GM18505 (cell line): ENCODE results near the gene CYB561A3.

Source experiments
- ATAC-seq: cut with Tn5 transposase; IDR thresholded peaks from one replicate; pipeline ENCODE4 v1.9.1; 2021; ENCODE audit not compliant: unreplicated experiment
- POLR2A ChIP-seq: IDR thresholded peaks from 4 replicates; pipeline ENCODE4 v1.6.1; 2011; ENCODE audit warnings: borderline replicate concordance; ENCODE audit not compliant: insufficient read depth, insufficient read length; ENCODE audit errors: extremely low read depth

Gene CYB561A3

DNA sequence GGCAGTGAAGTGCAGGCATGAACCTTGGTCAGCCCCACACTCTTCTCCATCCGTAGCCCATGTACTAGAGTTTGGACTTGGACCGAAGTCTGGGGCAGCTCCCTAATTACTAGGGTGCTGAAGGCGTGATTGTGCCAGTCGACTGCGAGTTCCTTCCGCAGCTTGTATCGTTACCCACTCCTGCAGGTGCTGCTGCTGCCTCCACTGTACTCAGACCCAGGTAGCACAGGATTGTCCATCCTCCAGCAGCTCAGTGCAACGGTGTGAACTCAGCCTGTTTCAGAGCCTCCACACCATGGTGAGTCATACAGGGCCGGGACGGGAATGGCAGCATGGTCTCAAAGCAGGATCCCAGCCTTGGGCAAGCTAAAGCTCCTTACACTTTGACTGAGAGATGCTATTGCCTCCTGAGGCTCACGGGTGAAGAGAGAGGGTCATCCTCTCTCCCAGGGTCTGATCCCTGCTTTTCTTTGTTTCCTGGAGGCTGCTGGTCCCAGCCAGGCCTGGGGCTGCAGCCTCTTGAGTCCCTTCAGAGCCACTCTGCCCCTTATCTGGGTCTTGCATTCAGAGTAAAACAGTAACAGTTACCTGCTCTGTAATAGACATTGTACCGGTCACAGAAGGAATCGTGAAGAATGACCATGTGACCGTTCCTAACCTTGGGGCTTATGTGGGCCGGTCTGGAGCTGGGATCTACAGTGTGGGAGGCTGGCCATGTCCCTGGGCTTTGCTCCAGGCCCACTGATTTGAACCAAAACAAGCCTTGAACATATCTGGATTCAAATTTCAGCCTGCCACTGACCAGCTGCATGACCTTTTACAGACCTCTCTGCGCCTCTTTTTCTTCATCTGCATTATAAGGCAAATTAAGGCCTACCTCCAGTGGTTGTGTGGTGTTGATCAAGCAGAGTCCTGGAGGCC, 27.0 kb downstream of the CYB561A3 start:
- ATAC-seq = no peak
- no peak for TF ChIP-seq POLR2A

DNA sequence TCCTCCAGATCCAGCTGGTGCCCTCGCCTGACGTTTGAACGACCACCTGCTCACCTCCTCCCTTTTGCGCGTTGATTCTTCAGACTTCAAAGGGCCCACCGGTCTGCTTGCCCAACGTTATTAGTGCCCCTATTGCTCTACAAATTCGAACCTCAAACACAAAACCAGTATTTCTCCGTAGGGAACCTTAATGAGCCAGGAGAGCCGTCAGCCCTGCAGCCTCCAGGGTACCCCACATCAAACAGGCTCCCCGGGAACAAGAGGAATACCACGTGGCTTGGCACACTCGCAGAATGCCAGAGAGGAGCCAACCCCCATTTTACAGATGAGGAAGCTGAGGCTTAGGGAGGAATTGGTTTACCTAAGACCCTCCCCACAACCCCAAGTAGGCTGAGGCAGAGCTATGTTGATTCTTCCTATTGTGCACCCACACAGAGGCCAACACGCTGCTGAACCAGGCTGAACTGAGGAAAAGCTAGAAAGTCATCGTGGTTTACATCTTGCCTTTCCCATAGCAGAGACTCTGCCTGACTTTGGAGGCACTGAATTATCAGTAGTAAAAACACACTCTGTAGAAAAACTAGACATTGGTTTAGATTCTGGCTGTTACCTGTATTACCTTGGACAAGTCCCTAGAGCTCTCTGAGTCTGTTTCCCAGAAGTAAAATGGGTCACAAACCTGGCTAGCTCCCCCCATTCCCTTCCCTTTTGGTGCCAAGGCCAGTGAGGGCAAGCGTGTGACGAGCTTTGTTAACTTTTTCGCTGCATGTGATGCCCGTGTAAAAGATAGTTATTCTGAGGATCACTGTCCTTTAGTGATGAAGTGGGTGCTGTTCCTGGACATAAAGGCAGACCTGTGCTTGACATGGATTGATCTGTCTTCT, 27.9 kb downstream of the CYB561A3 start:
- TF ChIP-seq POLR2A = no peak
- ATAC-seq = no peak

DNA sequence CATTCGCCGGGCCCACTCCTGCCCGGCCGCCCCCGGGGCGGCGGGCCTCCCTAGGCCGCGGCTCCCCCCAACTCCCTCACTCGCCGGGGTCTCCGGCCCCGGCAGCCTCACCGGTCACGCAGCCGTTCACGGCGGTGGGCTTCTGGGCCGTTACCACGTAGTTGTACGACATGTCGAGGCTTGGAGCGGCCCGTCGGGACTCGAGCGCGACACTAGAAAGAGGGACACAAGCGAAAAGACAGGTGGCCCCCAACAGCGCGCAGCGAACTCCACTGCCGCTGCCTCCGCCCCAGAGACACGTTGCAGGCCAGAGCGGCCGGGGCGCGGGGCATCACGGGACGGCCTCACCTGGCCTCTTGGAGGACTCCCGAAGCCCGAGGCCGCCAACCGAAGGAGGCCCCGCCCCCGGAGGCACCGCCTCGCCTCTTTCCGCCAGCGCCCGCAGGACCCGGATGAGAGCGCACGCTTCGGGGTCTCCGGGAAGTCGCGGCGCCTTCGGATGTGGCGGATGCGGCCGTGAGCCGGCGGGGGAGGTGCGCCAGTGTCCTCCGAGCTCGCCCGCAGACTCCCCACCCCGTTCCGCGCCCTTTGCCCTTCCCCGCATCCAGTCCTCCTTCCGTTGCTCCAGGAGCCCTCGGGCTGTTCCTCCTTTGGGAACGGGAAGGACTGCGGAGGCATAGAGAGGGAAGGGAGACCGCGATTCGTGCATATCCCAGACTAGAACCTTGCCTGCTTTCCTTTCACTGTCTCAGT, 28.7 kb downstream of the CYB561A3 start, which contains the start of the genes DDB1 and TKFC:
Gene DDB1 (minus strand): TSS at position 309 of the 753 bp plus-strand sequence. CDS start 137 bp downstream, at position 172.
Gene TKFC (plus strand): TSS at position 432 of the 753 bp plus-strand sequence. CDS start 1,501 bp downstream, outside the sequence.
- TF ChIP-seq POLR2A = peak; percentile 93
- ATAC-seq = peak; percentile 89

DNA sequence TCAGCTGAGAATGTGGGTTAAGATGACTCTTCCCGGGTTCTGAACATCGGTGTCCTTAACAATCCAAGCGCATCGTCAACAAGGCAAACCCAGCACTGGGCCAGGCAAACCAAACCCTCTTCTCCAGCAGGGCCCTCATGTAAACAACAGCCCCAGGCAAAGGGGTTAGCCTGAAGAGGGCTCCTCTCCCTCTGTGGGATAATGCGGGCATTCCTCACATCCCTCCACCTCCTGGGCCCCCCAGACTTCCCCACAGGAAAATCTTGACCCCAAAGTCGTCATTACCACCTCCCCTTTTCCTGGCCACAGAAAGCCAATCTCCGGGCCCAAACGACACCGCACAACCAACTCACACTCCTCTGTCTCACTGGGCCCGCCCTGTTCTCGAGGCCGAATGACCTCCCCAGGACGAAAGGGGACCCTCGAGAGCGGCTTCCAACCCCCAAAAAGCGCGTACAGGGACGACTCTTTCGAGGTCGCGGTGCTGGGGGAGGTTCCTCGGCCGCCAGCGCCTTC, 29.3 kb downstream of the CYB561A3 start:
- no peak for TF ChIP-seq POLR2A
- no peak for ATAC-seq

DNA sequence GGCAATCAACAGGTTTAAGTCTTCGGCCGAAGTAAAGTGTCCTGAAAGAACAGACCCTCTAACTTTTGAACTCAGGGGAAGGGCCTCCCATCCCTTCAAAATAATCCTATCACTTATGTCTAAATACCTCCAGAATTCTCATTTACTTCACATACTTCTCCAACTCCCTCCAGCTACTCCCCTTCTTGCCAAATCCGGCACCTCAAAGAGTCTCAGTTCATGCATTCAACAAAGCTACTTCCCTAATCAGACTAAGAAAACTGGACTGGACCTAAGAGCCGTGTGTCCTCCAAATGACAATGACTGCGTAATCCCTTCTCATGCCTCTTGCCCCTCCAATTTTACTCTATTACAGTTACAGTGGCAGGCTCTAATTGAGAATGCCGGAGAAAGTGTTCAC, 30.0 kb downstream of the CYB561A3 start:
- ATAC-seq = no peak
- TF ChIP-seq POLR2A = no peak

DNA sequence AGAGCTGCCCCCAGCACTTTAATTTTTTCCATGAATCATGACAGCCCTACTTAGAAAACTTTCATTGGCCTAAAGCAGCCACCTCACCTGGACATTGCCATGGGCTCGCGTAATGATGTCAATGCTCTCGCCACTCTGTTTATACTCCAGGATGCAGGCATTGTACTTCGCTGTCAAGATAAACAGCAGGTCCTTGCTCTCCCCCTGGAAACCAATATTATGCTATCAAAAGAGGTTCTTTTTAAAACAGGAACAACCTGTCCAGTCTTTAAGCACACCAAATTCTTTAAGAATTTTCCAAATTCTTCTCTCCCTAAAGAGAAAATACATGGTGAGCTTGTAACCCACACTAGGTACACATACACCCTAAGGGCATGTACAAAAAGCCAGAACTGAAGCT, 31.8 kb downstream of the CYB561A3 start:
- no peak for ATAC-seq
- TF ChIP-seq POLR2A = no peak

DNA sequence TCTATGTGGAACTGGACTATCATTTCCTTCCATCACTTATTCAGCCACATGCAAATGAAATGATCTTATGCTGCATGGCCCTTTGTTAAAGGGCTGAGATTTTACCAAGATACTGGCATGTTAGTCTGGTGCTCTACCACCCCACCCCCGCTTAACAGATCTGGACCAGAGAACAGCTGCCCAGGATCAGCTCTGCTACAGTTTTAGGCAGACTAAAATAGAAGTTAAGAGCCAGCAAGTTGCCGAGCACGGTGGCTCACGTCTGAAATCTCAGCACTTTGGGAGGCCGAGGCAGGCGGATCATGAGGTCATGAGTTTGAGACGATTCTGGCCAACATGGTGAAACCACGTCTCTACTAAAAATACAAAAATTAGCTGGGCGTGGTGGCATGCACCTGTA, 33.3 kb downstream of the CYB561A3 start:
- TF ChIP-seq POLR2A = no peak
- ATAC-seq = no peak

DNA sequence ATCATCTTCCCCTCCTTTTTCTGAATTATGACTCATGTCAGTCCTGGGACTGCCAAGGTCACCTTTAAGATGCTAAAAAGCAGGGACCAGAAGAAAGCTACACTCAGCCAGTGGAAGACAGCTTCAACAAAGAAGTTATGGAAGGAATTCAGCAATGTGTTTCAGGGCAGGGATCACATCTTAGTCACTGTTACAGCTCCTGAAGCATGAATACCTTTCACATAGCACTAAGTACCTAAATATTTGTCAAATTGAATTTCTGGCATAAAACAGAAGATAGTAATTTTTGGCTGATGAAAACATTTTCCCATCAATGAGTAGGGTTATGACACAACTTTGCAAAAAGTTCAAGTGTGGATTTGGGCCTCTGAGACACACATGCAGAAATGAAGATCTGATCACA, 34.0 kb downstream of the CYB561A3 start:
- no peak for TF ChIP-seq POLR2A
- ATAC-seq = no peak

DNA sequence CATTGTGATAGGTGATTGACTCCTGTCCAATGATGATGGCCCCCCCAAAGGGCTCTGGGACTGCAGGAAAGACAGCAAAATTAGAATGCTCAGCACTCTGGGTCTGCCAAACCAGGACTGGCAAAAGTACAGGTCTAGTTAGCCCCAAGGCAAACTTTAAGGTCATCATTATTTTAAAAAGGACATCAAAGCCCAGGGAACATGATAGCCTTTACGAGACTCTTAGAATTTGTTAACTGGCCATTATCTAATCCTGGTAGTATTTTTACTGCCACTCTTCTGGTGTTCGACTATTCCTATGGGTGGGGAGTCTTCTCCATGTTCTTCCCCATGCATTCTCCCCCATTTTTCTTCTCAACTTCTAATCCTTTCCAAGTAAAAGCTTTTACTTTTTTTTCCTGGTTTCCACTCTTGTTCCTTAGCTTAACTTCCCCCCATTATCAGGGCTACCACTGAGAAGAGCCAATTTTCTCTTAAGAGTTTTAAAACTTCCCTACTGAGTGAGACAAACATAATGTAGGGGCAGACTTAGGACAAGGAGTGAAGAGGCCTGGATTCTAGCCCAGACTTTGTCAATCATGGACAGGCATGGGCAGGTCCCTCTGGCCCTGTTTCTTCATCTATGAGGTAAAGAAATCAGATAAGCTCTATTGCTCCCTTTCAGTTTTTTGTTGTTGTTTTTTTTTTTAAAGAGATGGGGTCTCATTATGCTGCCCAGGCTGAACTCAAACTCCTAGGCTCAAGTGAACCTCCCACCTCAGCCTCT, 35.9 kb downstream of the CYB561A3 start:
- no peak for TF ChIP-seq POLR2A
- no peak for ATAC-seq

DNA sequence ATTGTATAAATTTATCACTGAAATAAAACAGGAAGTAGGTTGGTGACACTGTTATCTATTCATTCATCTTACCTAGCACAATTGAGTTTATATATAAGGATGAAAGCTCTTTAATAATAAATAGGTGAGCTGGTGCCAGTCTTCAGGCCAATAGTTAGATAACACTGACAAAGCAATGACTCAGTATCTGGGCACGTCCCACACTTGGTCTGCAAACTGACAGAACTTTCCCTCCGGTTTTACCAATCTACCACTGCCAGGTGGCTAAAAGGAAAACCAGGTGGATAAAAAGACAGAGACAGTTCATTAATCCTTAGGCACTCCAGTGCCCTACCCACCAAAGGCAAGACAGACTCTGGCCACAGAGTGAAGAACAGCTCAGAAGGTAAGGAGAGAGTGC, 46.4 kb downstream of the CYB561A3 start:
- no peak for TF ChIP-seq POLR2A
- no peak for ATAC-seq

DNA sequence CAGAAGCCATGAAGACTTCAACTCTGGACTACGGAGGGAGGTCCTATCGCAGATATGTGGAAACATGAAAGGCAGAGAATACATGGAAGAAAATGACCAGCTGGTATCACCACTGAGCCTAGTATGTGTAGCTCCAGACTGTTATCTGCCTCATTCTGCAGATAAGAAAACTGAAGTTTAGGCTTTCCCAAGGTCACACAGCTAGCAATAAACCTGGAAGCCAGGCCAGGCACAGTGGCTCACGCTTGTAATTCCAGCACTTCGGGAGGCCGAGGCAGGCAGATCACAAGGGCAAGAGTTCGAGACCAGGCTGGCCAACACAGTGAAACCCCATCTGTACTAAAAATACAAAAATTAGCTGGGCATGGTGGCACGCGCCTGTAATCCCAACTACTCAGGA, 50.9 kb downstream of the CYB561A3 start:
- no peak for ATAC-seq

DNA sequence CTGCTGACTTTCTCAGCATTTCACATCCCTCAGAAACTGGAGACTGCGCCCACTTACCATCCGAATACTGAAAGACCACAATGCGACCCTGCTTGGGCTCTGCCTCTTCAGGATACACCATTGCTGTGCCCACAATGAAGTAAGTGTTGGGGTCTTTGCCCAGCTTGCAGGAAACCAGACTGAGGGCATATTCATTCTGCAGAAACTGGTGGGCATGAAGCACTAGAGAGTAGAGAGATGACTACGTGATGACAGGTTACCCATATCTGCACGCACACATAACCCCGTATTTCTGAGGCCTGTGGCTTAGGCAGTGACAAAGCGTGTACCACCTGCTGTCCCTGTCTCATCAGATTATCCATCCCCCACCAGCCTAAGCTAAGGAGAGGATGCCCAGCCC, 51.9 kb downstream of the CYB561A3 start:
- no peak for ATAC-seq
- TF ChIP-seq POLR2A = no peak

More for the DNA sequence above, 50.9 kb downstream of the CYB561A3 start:
- no peak for TF ChIP-seq POLR2A
